Measurements from ENCODE around the gene RNF14. TPM values are rescaled to one million over a fixed set of nuclear protein-coding genes. Genes with fewer than 3 reads are reported as not detected.

The RNF14 gene
- total and polyA plus RNA-seq, 8 donors = 39.8 to 54.6 (median 48.5) TPM

DNA sequence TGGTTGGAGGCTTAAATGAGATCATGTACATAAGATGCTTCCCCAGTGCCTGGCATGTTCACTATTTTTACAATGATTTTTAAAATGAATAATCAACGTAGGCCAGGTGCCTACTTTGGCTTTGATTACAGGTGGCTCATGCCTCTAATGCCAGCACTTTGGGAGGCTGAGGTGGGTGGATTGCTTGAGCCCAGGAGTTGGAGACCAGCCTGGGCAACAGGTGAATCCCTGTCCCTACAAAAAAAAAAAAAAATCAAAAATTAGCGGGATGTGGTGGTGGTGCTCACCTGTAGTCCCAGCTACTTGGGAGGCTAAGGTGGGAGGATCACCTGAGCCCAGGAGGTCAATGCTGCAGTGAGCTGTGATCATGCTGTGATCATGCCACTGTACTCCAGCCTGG is 20.1 kb upstream of the RNF14 start:
- Histone ChIP-seq H3K4me3 (no peak overlapping the region), H3K4me1 (peaks cover 11 to 50% of the 10 kb centered on the region in 2 donors), H3K36me3 (no peaks in the 10 kb centered on the region), H3K9me3 (no peaks in the 10 kb centered on the region), H3K27ac (no peak overlapping the region), H3K27me3 (no peaks in the 10 kb centered on the region)
- intact Hi-C loops (cut with DNase I) = no loop called here
- DNase-seq = no peak
- ATAC-seq = no peak
- TF ChIP-seq, protein P1, sequence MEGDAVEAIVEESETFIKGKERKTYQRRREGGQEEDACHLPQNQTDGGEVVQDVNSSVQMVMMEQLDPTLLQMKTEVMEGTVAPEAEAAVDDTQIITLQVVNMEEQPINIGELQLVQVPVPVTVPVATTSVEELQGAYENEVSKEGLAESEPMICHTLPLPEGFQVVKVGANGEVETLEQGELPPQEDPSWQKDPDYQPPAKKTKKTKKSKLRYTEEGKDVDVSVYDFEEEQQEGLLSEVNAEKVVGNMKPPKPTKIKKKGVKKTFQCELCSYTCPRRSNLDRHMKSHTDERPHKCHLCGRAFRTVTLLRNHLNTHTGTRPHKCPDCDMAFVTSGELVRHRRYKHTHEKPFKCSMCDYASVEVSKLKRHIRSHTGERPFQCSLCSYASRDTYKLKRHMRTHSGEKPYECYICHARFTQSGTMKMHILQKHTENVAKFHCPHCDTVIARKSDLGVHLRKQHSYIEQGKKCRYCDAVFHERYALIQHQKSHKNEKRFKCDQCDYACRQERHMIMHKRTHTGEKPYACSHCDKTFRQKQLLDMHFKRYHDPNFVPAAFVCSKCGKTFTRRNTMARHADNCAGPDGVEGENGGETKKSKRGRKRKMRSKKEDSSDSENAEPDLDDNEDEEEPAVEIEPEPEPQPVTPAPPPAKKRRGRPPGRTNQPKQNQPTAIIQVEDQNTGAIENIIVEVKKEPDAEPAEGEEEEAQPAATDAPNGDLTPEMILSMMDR (IDR thresholded peaks at IDR 0.05) = no peak

DNA sequence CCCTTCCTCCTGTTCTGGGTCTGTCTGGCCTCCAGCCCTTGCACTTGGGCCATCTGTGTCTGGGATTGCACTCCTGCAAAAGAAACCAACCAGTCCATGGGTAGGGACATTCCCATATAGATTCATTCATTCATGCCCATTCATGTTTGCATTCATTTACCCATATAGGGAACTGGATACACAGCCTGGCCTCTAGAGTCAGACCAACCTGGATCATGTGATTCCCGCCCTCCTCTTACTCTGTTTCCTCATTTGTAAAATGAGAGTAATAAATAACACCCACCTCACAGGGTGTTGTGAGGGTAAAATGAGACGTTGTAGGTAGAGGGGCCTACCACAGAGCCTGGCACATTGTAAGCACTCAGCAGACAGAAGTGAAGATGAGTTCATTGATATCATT is 19.4 kb upstream of the RNF14 start:
- DNase-seq (no peak), ATAC-seq (no peak)
- no peak overlapping the region for H3K4me3 ChIP-seq
- peaks cover 11 to 56% of the 10 kb centered on the region in 2 donors for H3K4me1 ChIP-seq
- intact Hi-C loops (cut with DNase I) = no loop called here
- no peaks in the 10 kb centered on the region for H3K36me3 ChIP-seq
- no peaks in the 10 kb centered on the region for H3K27me3 ChIP-seq
- H3K9me3 ChIP-seq = no peaks in the 10 kb centered on the region
- H3K27ac ChIP-seq = no peak overlapping the region
- TF ChIP-seq, protein P1 (IDR thresholded peaks at IDR 0.05) = no peak

DNA sequence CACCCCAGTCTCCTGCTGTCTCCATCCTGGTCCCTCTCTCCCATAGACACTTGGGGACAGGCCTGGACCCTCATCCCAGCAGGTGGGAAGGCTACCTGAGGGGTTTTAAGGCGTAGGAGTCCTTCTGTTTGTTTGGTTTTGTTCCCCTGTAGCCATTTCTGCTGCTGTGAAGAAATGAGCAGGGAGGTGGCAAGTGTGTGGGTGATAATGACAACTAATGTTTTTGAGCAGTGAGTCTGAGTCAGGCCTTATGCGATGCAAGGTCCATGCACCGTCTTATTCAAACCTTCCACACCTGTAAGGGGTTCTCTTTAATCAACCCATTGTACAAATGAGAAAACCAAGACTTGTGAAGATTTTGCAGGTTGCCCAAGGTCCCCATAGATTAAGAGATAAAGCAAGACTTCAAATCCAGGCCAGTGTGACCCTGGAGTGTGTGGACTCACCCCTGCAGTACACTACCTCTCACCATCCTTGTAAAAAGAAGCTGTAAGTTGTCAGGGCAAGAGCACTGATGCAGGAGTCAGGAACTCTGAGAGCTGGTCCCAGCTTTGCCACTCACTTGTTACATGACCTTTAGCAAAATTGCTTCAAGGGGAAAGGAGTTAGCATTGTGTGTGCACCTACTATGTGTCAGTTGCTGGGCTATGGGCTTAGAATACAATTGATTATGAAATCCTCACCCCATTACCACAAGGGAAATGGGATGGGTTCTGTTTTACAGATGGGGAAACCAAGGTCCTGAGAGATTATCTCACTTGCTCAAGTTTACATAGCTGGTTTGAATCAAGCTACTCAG is 18.5 kb upstream of the RNF14 start:
- Histone ChIP-seq H3K9me3 (no peaks in the 10 kb centered on the region), H3K4me3 (no peak overlapping the region), H3K27me3 (no peaks in the 10 kb centered on the region), H3K4me1 (peaks cover 11 to 52% of the 10 kb centered on the region in 2 donors), H3K36me3 (no peaks in the 10 kb centered on the region), H3K27ac (peak overlapping the region in 1 of 2 donors; percentile 34)
- TF ChIP-seq, protein P1 (IDR thresholded peaks at IDR 0.05) = no peak
- intact Hi-C loops (cut with DNase I) = loop anchor here in 1 of 2 donors (10.0 kb wide), 1 partner anchor 66 kb away; no protein-coding TSS in a partner anchor
- no peak for ATAC-seq
- no peak for DNase-seq

DNA sequence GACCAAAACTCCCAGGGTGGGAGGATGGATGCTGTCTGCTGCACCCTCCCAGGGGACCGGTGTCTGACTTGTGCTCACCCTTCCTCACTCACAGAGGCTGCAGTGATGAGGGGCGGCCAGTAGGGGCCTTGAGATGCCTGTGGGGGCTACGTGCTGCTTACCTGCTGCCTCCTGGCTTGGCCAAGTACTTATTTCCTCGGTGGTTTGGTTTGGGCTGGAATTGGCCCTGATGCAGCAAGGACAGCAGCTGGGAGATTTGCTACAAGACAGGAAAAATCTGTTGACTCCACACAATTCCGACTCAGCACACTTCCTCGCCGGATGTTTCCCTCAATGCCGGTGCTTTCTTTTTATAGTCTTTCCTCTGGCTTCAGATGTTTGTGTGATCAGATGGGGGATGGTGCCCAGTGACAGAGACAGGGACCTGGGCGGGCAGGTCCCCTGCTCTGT is 17.5 kb upstream of the RNF14 start:
- TF ChIP-seq, protein P1 (IDR thresholded peaks at IDR 0.05) = peak in 1 of 2 donors; percentile 21
- ATAC-seq (no peak), DNase-seq (peak in 1 of 4 donors; percentile 60)
- Histone ChIP-seq H3K36me3 (no peaks in the 10 kb centered on the region), H3K4me3 (no peak overlapping the region), H3K9me3 (no peaks in the 10 kb centered on the region), H3K4me1 (peaks cover 11 to 43% of the 10 kb centered on the region in 2 donors), H3K27ac (peak overlapping the region in 1 of 2 donors; percentile 38), H3K27me3 (no peaks in the 10 kb centered on the region)
- intact Hi-C loops (cut with DNase I) = loop anchor here in 1 of 2 donors (10.0 kb wide), 1 partner anchor 67 kb away; no protein-coding TSS in a partner anchor

DNA sequence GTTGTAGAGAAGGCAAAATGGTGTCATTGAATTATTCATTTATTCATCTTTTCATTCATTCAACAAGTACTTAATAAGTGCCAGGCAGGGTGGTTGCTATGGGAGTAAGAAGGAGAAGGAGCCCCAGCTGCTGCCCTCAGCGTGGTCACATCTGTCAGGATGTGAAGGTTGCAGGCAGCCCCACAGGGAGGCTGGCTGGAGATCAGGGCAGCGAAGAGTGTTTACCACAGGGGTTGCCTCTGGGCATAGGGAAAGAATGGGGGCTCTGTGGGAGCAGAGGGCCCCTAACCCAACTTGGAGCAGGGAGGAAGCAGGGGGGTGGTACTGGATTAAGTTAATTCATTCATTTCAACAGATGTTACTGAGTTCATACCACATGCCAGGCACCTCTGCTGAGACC is 16.9 kb upstream of the RNF14 start:
- H3K9me3 ChIP-seq = no peaks in the 10 kb centered on the region
- intact Hi-C loops (cut with DNase I) = loop anchor here in 1 of 2 donors (10.0 kb wide), 1 partner anchor 67 kb away; no protein-coding TSS in a partner anchor
- no peak for ATAC-seq
- H3K27me3 ChIP-seq = no peaks in the 10 kb centered on the region
- no peaks in the 10 kb centered on the region for H3K36me3 ChIP-seq
- DNase-seq = no peak
- peak overlapping the region in 1 of 2 donors; percentile 30 for H3K4me3 ChIP-seq
- H3K27ac ChIP-seq = peak overlapping the region in 1 of 2 donors; percentile 38
- H3K4me1 ChIP-seq = peaks cover 11 to 36% of the 10 kb centered on the region in 2 donors
- TF ChIP-seq, protein P1 (IDR thresholded peaks at IDR 0.05) = no peak

All from left lung (tissue), 10 donors.